Tibial nerve (tissue), 3 donors: ENCODE data around the gene PHC2.

Source experiments
- POLR2A ChIP-seq, 2 donors: fragments of 450-650 bp; IDR thresholded peaks; one replicate each; pipeline ENCODE4 v1.6.1; 2017; ENCODE audit warnings: antibody characterized with exemption in 2 of 2, mild to moderate bottlenecking in 2 of 2, moderate library complexity in 2 of 2
- TF ChIP-seq, protein P1 (sequence below), 5 experiments: fragments of 200-600 bp in 3 of 5; fragments of 450-650 bp in 2 of 5; sonication (generic) in 3 of 5; IDR thresholded peaks; one replicate each; pipeline ENCODE4 v1.5.1; 2016 to 2019; ENCODE audit warnings: antibody characterized with exemption in 5 of 5, mild to moderate bottlenecking in 3 of 5, moderate library complexity in 2 of 5

DNA sequence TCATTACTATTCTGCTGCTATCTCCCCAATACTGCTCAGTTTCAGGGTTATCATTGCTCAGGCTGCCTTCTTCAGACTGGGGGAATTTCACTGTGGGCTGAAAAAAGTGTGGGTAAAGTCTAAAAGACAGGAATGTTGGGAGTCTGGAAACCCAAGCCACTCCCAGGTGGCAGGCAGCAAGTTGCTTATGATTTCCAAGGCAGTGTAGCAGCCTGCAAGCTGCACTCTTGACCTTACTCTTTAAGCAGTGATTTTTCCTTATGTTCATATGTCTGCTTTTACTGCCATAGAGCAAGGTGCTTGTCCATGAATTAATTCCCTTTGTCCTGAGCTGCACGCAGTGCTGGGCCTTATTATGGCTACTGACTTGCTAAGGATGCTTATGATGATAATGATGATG lies 53.1 kb downstream of the PHC2 start:
- TF ChIP-seq POLR2A (IDR thresholded peaks at IDR 0.05) = no peak
- TF ChIP-seq, protein P1, sequence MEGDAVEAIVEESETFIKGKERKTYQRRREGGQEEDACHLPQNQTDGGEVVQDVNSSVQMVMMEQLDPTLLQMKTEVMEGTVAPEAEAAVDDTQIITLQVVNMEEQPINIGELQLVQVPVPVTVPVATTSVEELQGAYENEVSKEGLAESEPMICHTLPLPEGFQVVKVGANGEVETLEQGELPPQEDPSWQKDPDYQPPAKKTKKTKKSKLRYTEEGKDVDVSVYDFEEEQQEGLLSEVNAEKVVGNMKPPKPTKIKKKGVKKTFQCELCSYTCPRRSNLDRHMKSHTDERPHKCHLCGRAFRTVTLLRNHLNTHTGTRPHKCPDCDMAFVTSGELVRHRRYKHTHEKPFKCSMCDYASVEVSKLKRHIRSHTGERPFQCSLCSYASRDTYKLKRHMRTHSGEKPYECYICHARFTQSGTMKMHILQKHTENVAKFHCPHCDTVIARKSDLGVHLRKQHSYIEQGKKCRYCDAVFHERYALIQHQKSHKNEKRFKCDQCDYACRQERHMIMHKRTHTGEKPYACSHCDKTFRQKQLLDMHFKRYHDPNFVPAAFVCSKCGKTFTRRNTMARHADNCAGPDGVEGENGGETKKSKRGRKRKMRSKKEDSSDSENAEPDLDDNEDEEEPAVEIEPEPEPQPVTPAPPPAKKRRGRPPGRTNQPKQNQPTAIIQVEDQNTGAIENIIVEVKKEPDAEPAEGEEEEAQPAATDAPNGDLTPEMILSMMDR (IDR thresholded peaks at IDR 0.05) = no peak
